HepG2 (cell line): ENCODE measurements around the gene BTF3L4. TPM values are rescaled to one million over a fixed set of nuclear protein-coding genes. Genes with fewer than 3 reads are reported as not detected.
A peak's percentile ranks its signal among the peaks of the same experiment; 100 is the strongest.

Experiments
- ARID4A ChIP-seq: sonication (generic); formaldehyde crosslinking; IDR thresholded peaks from 2 replicates; pipeline ENCODE4 v1.5.0; 2020; ENCODE audit warnings: mild to moderate bottlenecking, missing genetic modification reagents, borderline replicate concordance
- ARNTL ChIP-seq: sonication (generic); formaldehyde crosslinking; IDR thresholded peaks from 2 replicates; pipeline ENCODE4 v1.4.0; 2020; ENCODE audit warnings: mild to moderate bottlenecking, missing genetic modification reagents
- CBFB ChIP-seq: sonication (generic); formaldehyde crosslinking; IDR thresholded peaks from 2 replicates; pipeline ENCODE4 v1.4.0; 2020; ENCODE audit warnings: missing genetic modification reagents
- DRAP1 ChIP-seq: IDR thresholded peaks from 2 replicates; pipeline ENCODE4 v1.6.1; 2016; ENCODE audit warnings: missing genetic modification reagents, missing compliant biosample characterization
- EED ChIP-seq: sonication (generic); formaldehyde crosslinking; IDR thresholded peaks from 2 replicates; pipeline ENCODE4 v1.5.0; 2020; ENCODE audit warnings: mild to moderate bottlenecking, missing genetic modification reagents
- HOXA7 ChIP-seq: sonication (generic); formaldehyde crosslinking; IDR thresholded peaks from 2 replicates; pipeline ENCODE4 v1.8.1; 2022; ENCODE audit warnings: mild to moderate bottlenecking, missing genetic modification reagents, moderate library complexity
- MBNL3 ChIP-seq: fragments of 250-450 bp; sonication (Bioruptor Pico); conservative IDR thresholded peaks from 2 replicates; pipeline ENCODE4 v1.8.0; 2022; ENCODE audit warnings: mild to moderate bottlenecking, inconsistent platforms
- MED1 ChIP-seq: sonication (generic); formaldehyde crosslinking; IDR thresholded peaks from 2 replicates; pipeline ENCODE4 v1.4.0; 2020; ENCODE audit warnings: missing genetic modification reagents
- MLLT10 ChIP-seq: sonication (generic); formaldehyde crosslinking; IDR thresholded peaks from 2 replicates; pipeline ENCODE4 v1.4.0; 2020; ENCODE audit warnings: missing genetic modification reagents
- SATB2 ChIP-seq: sonication (generic); formaldehyde crosslinking; IDR thresholded peaks from 2 replicates; pipeline ENCODE4 v1.5.0; 2020; ENCODE audit warnings: missing genetic modification reagents
- SOX13 ChIP-seq, 3 experiments: fragments of 450-650 bp in 1 of 3; sonication (generic) in 1 of 3; formaldehyde crosslinking in 1 of 3; IDR thresholded peaks in 2 of 3; conservative IDR thresholded peaks in 1 of 3; 2 replicates each; pipeline versions ENCODE4 v1.5.0 to v1.6.1; 2016 to 2020; ENCODE audit warnings: antibody characterized with exemption in 1 of 3, mild to moderate bottlenecking in 1 of 3, missing compliant biosample characterization in 1 of 3, missing genetic modification reagents in 1 of 3, moderate library complexity in 1 of 3
- TCF12 ChIP-seq, 2 experiments: fragments of 450-650 bp in 1 of 2; sonication (generic) in 1 of 2; formaldehyde crosslinking in 1 of 2; IDR thresholded peaks; 2 replicates each; pipeline versions ENCODE4 v1.6.1 to v1.8.0; 2017 to 2022; ENCODE audit warnings: antibody characterized with exemption in 1 of 2, mild to moderate bottlenecking in 1 of 2, missing genetic modification reagents in 1 of 2, moderate library complexity in 1 of 2
- TFE3 ChIP-seq: IDR thresholded peaks from 2 replicates; pipeline ENCODE4 v1.6.1; 2016
- XBP1 ChIP-seq: sonication (generic); formaldehyde crosslinking; IDR thresholded peaks from 2 replicates; pipeline ENCODE4 v1.5.0; 2020; ENCODE audit warnings: missing genetic modification reagents
- ZBTB42 ChIP-seq: sonication (generic); formaldehyde crosslinking; IDR thresholded peaks from 2 replicates; pipeline ENCODE4 v1.5.0; 2020; ENCODE audit warnings: mild to moderate bottlenecking, missing genetic modification reagents
- ZNF264 ChIP-seq: sonication (generic); formaldehyde crosslinking; IDR thresholded peaks from 2 replicates; pipeline ENCODE4 v1.4.0; 2020; ENCODE audit warnings: missing genetic modification reagents
- ZNF296 ChIP-seq: sonication (generic); formaldehyde crosslinking; conservative IDR thresholded peaks from 2 replicates; pipeline ENCODE4 v1.5.0; 2020; ENCODE audit warnings: mild to moderate bottlenecking, missing genetic modification reagents
- ZNF354B ChIP-seq: sonication (generic); formaldehyde crosslinking; IDR thresholded peaks from 2 replicates; pipeline ENCODE4 v1.8.0; 2022; ENCODE audit warnings: mild to moderate bottlenecking, missing genetic modification reagents
- ZNF362 ChIP-seq: sonication (generic); formaldehyde crosslinking; IDR thresholded peaks from 2 replicates; pipeline ENCODE4 v1.4.0; 2020; ENCODE audit warnings: missing genetic modification reagents, mild to moderate bottlenecking, borderline replicate concordance
- ZNF496 ChIP-seq: sonication (generic); formaldehyde crosslinking; IDR thresholded peaks from 2 replicates; pipeline ENCODE4 v1.8.1; 2023; ENCODE audit warnings: mild to moderate bottlenecking, moderate library complexity, missing genetic modification reagents; ENCODE audit not compliant: insufficient replicate concordance
- ZNF713 ChIP-seq: sonication (generic); formaldehyde crosslinking; IDR thresholded peaks from 2 replicates; pipeline ENCODE4 v1.4.0; 2020; ENCODE audit warnings: mild to moderate bottlenecking, missing genetic modification reagents
- ZNF724P ChIP-seq: sonication (generic); formaldehyde crosslinking; IDR thresholded peaks from 2 replicates; pipeline ENCODE4 v1.8.0; 2022; ENCODE audit warnings: missing genetic modification reagents, borderline replicate concordance
- polyA plus RNA-seq, 8 experiments: library from polyadenylated mRNA; depleted of rRNA in 3 of 8; stranded (reverse) in 7 of 8; unstranded in 1 of 8; fragments of >200 nt; fragmentation: Illumina TruSeq in 4 of 8; extraction: Trizol in 4 of 8; gene quantifications; 2 replicates each; pipeline versions ENCODE4 v1.2.1 to v1.2.3, GENCODE V29; 2011 to 2016; ENCODE audit warnings: low read depth in 4 of 8, missing spikeins in 1 of 8, mixed read lengths in 1 of 8; ENCODE audit not compliant: insufficient read depth in 1 of 8
- total RNA-seq, 5 experiments: library from RNA; depleted of rRNA; stranded (reverse); fragments of >200 nt; fragmentation: Illumina TruSeq; extraction: Trizol; gene quantifications; 2 replicates each; pipeline ENCODE4 v1.2.3, GENCODE V29; 2016; ENCODE audit warnings: low read depth in 1 of 5

BTF3L4 gene
- total and polyA plus RNA-seq, 2 of the 13 experiments (the other 11 are each of a cell fraction or from before 2014, with no cell fraction given) = 59.0 to 74.3 TPM

- TF ChIP-seq DRAP1 (CRISPR knock-in tag) (no peak), XBP1 (CRISPR knock-in tag) (no peak), ZNF264 (CRISPR knock-in tag) (peak; percentile 97), ZNF354B (CRISPR knock-in tag) (no peak), ZNF296 (CRISPR knock-in tag) (no peak), MLLT10 (no peak), SATB2 (CRISPR knock-in tag) (peak; percentile 44; the same call in 1 of the 2 replicates), HOXA7 (CRISPR knock-in tag) (no peak), TFE3 (CRISPR knock-in tag) (peak; percentile 75), ZBTB42 (CRISPR knock-in tag) (no peak), ZNF362 (CRISPR knock-in tag) (peak; percentile 77; the same call in 1 of the 2 replicates), MED1 (peak; percentile 95), ZNF496 (CRISPR knock-in tag) (no peak), ZNF724P (CRISPR knock-in tag) (peak; percentile 49; the same call in 1 of the 2 replicates), CBFB (CRISPR knock-in tag) (no peak), TCF12 (IDR thresholded peaks at IDR 0.05) (no peak), TCF12 (CRISPR knock-in tag; IDR thresholded peaks at IDR 0.05) (peak; percentile 82; the same call in 1 of the 2 replicates), ARNTL (CRISPR knock-in tag) (peak; percentile 66; the same call in 1 of the 2 replicates), EED (no peak), SOX13 (IDR thresholded peaks at IDR 0.05) (peak; percentile 96), SOX13 (CRISPR knock-in tag; conservative IDR thresholded peaks at IDR 0.05 in 1 of 2, IDR thresholded peaks at IDR 0.05 in 1 of 2) (peak in 1 of 2 experiments; percentile 99; a peak in 2 of 4 replicates), ARID4A (CRISPR knock-in tag) (peak; percentile 88; the same call in 1 of the 2 replicates), ZNF713 (no peak), MBNL3 (CRISPR knock-in tag) (no peak)
These were observed 18.7 kb upstream of the BTF3L4 start (continued) for GRCh38 chr1:52037402-52037814.
